HepG2 (cell line): ENCODE data around the gene DDX50. TPM values are rescaled to one million over a fixed set of nuclear protein-coding genes. Genes with fewer than 3 reads are reported as not detected.

Experiments used
- ATAC-seq: fragments of 200-7000 bp; cut with Tn5 transposase; 3 replicates; pipeline ENCODE4 v1.9.1; 2020; ENCODE audit warnings: mild to moderate bottlenecking, moderate library complexity
- BruUV-seq: library from RNA; stranded (reverse); fragments of 400-500 nt; replicated peaks from 2 replicates; lab custom pipeline; 2021; lab: Mats Ljungman, UMichigan
- CTCF ChIA-PET: fragments of 300-600 bp; formaldehyde crosslinking; extraction: SDS; loops from one replicate; lab custom pipeline; 2021; ENCODE audit warnings: low total read pairs, inconsistent platforms, low intra/inter-chr PET ratio; lab: Yijun Ruan, JAX
- POLR2A ChIA-PET: fragments of 350-600 bp; sonication (Branson Sonifier 250); formaldehyde crosslinking; loops from one replicate; lab custom pipeline; 2020; ENCODE audit warnings: antibody characterized with exemption, inconsistent platforms; lab: Yijun Ruan, JAX
- DNase-seq: peaks from one replicate; pipeline ENCODE4 v3.0.0-alpha.2; 2015; ENCODE audit warnings: low spot score
- FAIRE-seq: peaks from 3 replicates; lab custom pipeline; 2011; peaks lifted over from hg19 to GRCh38; lab: Jason Lieb, UNC
- H2AFZ ChIP-seq: one replicate; pipeline ENCODE4 v1.6.1; 2011; ENCODE audit warnings: low read length, inconsistent platforms
- H3K27ac ChIP-seq: fragments of 300-600 bp; 3 replicates; pipeline ENCODE4 v1.8.0; 2011; ENCODE audit warnings: mixed run types, mild to moderate bottlenecking, mixed read lengths, low read length, inconsistent platforms; ENCODE audit not compliant: insufficient read depth; ENCODE audit errors: extremely low read length
- H3K27me3 ChIP-seq, 2 experiments: fragments of 200-600 bp in 1 of 2; 2 replicates in 1 of 2; 3 replicates in 1 of 2; pipeline versions ENCODE4 v1.6.0 to v1.8.0; 2011; ENCODE audit warnings: low read length in 2 of 2, mild to moderate bottlenecking in 2 of 2, moderate library complexity in 2 of 2, inconsistent platforms in 1 of 2; ENCODE audit not compliant: insufficient read depth in 2 of 2, control insufficient read depth in 1 of 2
- H3K36me3 ChIP-seq, 2 experiments: fragments of 200-600 bp in 1 of 2; replicated peaks in 1 of 2; 2 replicates in 1 of 2; 3 replicates in 1 of 2; pipeline versions ENCODE4 v1.5.1 to v1.8.0; 2011; ENCODE audit warnings: low read length in 2 of 2, inconsistent platforms in 1 of 2; ENCODE audit not compliant: insufficient read depth in 2 of 2, control insufficient read depth in 1 of 2
- H3K4me1 ChIP-seq: 2 replicates; pipeline ENCODE4 v1.5.1; 2012; ENCODE audit warnings: low read length, inconsistent platforms; ENCODE audit not compliant: insufficient read depth
- H3K4me2 ChIP-seq: 2 replicates; pipeline ENCODE4 v1.6.0; 2011; ENCODE audit warnings: low read depth, low read length, inconsistent platforms
- H3K4me3 ChIP-seq, 3 experiments: fragments of 200-600 bp in 1 of 3; sonication (generic), shearing (Covaris generic) in 1 of 3; replicated peaks in 1 of 3; 2 replicates each; pipeline ENCODE4 v1.5.1; 2011 to 2016; ENCODE audit warnings: low read length in 3 of 3, inconsistent platforms in 2 of 3, low read depth in 2 of 3, mild to moderate bottlenecking in 2 of 3, control low read depth in 1 of 3, mixed read lengths in 1 of 3; ENCODE audit not compliant: insufficient read depth in 1 of 3
- H3K79me2 ChIP-seq: one replicate; pipeline ENCODE4 v1.6.1; 2011; ENCODE audit warnings: low read length, inconsistent platforms; ENCODE audit not compliant: insufficient read depth
- H3K9ac ChIP-seq: 2 replicates; pipeline ENCODE4 v1.6.0; 2011; ENCODE audit warnings: mild to moderate bottlenecking, low read depth, low read length, inconsistent platforms; ENCODE audit not compliant: insufficient read depth
- H3K9me3 ChIP-seq: 2 replicates; pipeline ENCODE4 v1.5.1; 2012; ENCODE audit warnings: mild to moderate bottlenecking, low read length
- H4K20me1 ChIP-seq: 2 replicates; pipeline ENCODE4 v1.6.0; 2011; ENCODE audit warnings: inconsistent platforms, mild to moderate bottlenecking, low read length, moderate library complexity; ENCODE audit not compliant: insufficient read depth
- ARID5B ChIP-seq: IDR thresholded peaks from 2 replicates; pipeline ENCODE4 v1.4.0; 2020; ENCODE audit warnings: mild to moderate bottlenecking, missing genetic modification reagents
- GATAD2A ChIP-seq: IDR thresholded peaks from 2 replicates; pipeline ENCODE4 v1.6.1; 2016
- HIC2 ChIP-seq: sonication (generic); formaldehyde crosslinking; IDR thresholded peaks from 2 replicates; pipeline ENCODE4 v1.9.0; 2022; ENCODE audit warnings: low read depth, missing genetic modification reagents
- SOX5 ChIP-seq: IDR thresholded peaks from 2 replicates; pipeline ENCODE4 v1.6.1; 2016; ENCODE audit warnings: borderline replicate concordance
- SOX6 ChIP-seq, 2 experiments: fragments of 450-650 bp in 1 of 2; sonication (generic) in 1 of 2; formaldehyde crosslinking in 1 of 2; IDR thresholded peaks; 2 replicates each; pipeline versions ENCODE4 v1.4.0 to v1.6.1; 2017 to 2020; ENCODE audit warnings: antibody characterized with exemption in 1 of 2, mild to moderate bottlenecking in 1 of 2, missing genetic modification reagents in 1 of 2
- XBP1 ChIP-seq: sonication (generic); formaldehyde crosslinking; IDR thresholded peaks from 2 replicates; pipeline ENCODE4 v1.5.0; 2020; ENCODE audit warnings: missing genetic modification reagents
- ZNF260 ChIP-seq: sonication (generic); formaldehyde crosslinking; IDR thresholded peaks from 2 replicates; pipeline ENCODE4 v1.4.0; 2020; ENCODE audit warnings: missing genetic modification reagents, low read depth, mild to moderate bottlenecking, borderline replicate concordance
- ZNF350 ChIP-seq: sonication (generic); formaldehyde crosslinking; IDR thresholded peaks from 2 replicates; pipeline ENCODE4 v1.4.0; 2020; ENCODE audit warnings: mild to moderate bottlenecking, low read depth, missing genetic modification reagents, borderline replicate concordance
- WGBS: methylation state at CpG from one replicate; pipeline ENCODE4 v1.1.6; 2017; ENCODE audit warnings: low lambda C conversion rate; 5-methylcytosine and 5-hydroxymethylcytosine counted together
- in situ Hi-C: cut with HindIII; loops from 2 replicates; pipeline ENCODE4 v1.10.0; 2017; ENCODE audit warnings: low pct_unique_long_range_greater_than_20kb; ENCODE audit not compliant: extremely low pct_ligation_motif_present
- intact Hi-C: fragments of 100-400 bp; cut with micrococcal nuclease; formaldehyde crosslinking; loops from one replicate; pipeline ENCODE4 v1.10.0; 2022; ENCODE audit not compliant: unreplicated experiment
- polyA plus RNA-seq, 8 experiments: library from polyadenylated mRNA; depleted of rRNA in 3 of 8; stranded (reverse) in 7 of 8; unstranded in 1 of 8; fragments of >200 nt; fragmentation: Illumina TruSeq in 4 of 8; extraction: Trizol in 4 of 8; gene quantifications; 2 replicates each; pipeline versions ENCODE4 v1.2.1 to v1.2.3, GENCODE V29; 2011 to 2016; ENCODE audit warnings: low read depth in 4 of 8, missing spikeins in 1 of 8, mixed read lengths in 1 of 8; ENCODE audit not compliant: insufficient read depth in 1 of 8
- total RNA-seq, 5 experiments: library from RNA; depleted of rRNA; stranded (reverse); fragments of >200 nt; fragmentation: Illumina TruSeq; extraction: Trizol; gene quantifications; 2 replicates each; pipeline ENCODE4 v1.2.3, GENCODE V29; 2016; ENCODE audit warnings: low read depth in 1 of 5

Gene DDX50
- total and polyA plus RNA-seq, 2 of the 13 experiments (the other 11 are each of a cell fraction or from before 2014, with no cell fraction given) = 19.0 to 38.2 TPM

DNA sequence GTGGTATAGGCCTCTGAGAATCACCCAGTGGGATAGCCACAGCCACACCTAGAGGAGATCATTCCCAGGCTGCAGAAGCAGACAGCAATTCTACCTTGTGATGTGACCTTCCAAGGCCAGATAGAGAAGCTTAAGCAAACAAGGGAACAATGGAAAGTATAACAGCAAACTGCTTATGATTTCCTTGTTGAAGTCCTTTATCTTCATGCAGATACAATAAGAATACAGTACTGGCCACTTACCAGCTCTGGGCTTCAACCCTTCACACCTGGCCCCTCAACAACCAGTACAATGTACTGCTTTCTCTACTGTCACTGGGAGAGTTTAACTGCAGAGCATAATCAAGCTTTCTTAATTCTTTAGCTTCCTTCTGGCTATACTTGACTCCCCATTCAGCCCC is 22.6 kb upstream of the DDX50 start (continued):
- no peak for TF ChIP-seq ZNF350 (CRISPR knock-in tag)
- peak; percentile 48 for TF ChIP-seq GATAD2A (CRISPR knock-in tag)
- TF ChIP-seq HIC2 (CRISPR knock-in tag) = no peak
- TF ChIP-seq ARID5B (CRISPR knock-in tag) = peak; percentile 56
- TF ChIP-seq SOX6 (IDR thresholded peaks at IDR 0.05) = no peak
- TF ChIP-seq SOX6 (CRISPR knock-in tag; IDR thresholded peaks at IDR 0.05) = peak; percentile 85
- peak; percentile 87 for TF ChIP-seq SOX5 (CRISPR knock-in tag)
- TF ChIP-seq XBP1 (CRISPR knock-in tag) = no peak

DNA sequence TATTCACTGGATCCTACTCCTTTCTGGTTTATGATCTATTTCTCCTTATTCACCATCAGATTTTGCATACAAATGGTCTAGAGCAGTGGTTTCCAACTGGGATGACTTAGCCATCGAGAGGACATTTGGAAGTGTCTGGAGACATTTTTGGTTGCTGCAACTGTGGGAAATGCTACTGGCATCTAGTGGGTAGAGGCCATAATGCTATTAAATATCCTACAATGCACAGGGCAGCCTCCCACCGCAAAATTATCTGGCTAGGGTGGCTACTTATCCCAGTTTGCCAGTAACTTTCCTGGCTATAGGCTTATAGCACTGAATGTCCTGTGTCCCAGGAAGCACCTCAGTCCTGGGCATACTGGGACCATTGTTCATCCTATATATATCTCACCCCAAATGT is 21.5 kb upstream of the DDX50 start:
- in situ Hi-C loops = no loop called here
- 97% methylated on average over 2 of the region's 2 CpGs for WGBS
- Histone ChIP-seq H3K4me1 (peaks cover 61% of the 10 kb centered on the region), H4K20me1 (no peaks in the 10 kb centered on the region), H3K4me2 (no peak overlapping the region), H3K27me3 (no peaks in the 10 kb centered on the region), H3K79me2 (no peaks in the 10 kb centered on the region), H3K36me3 (peaks cover 0 to 5% of the 10 kb centered on the region in 2 experiments; a peak in 3 of 5 replicates), H3K9ac (no peak overlapping the region), H2AFZ (no peak overlapping the region), H3K4me3 (no peak overlapping the region), H3K27ac (no peak overlapping the region), H3K9me3 (no peaks in the 10 kb centered on the region)
- ChIA-PET CTCF (no interaction called here), POLR2A (interaction anchor here (2.1 kb wide), 1 partner anchor 21 kb away, joined by 10 read pairs; the partner anchor contains the start of gene DDX50)
- intact Hi-C loops = loop anchor here (5.0 kb wide), 1 partner anchor 52 kb away; the partner anchor contains the start of gene STOX1
- FAIRE-seq (no peak), ATAC-seq (no peak), DNase-seq (no peak)
- TF ChIP-seq ZNF260 (CRISPR knock-in tag) = no peak
- no TSS peak for BruUV-seq
